K562 (cell line): ENCODE results near the gene TMEM273. TPM values are rescaled to one million over a fixed set of nuclear protein-coding genes. Genes with fewer than 3 reads are reported as not detected.

Source experiments
- COPS2 ChIP-seq: fragments of 450-650 bp; conservative IDR thresholded peaks from 2 replicates; pipeline ENCODE4 v1.6.1; 2016; ENCODE audit warnings: mild to moderate bottlenecking, moderate library complexity
- GTF2A2 ChIP-seq: IDR thresholded peaks from 2 replicates; pipeline ENCODE4 v1.6.1; 2016; ENCODE audit warnings: mild to moderate bottlenecking, missing genetic modification characterization, missing compliant biosample characterization
- NELFE ChIP-seq: IDR thresholded peaks from 2 replicates; pipeline ENCODE4 v1.6.1; 2011; ENCODE audit warnings: mild to moderate bottlenecking; ENCODE audit not compliant: insufficient read depth, insufficient read length
- NFE2 ChIP-seq: IDR thresholded peaks from 2 replicates; pipeline ENCODE4 v1.6.1; 2014; ENCODE audit warnings: antibody characterized with exemption, low read depth
- NR4A1 ChIP-seq, 2 experiments: fragments of 250-450 bp in 1 of 2; fragments of 450-650 bp in 1 of 2; sonication (Bioruptor Pico) in 1 of 2; IDR thresholded peaks; 2 replicates each; pipeline versions ENCODE4 v1.4.0 to v1.6.1; 2016 to 2020; ENCODE audit warnings: mild to moderate bottlenecking in 2 of 2, missing compliant biosample characterization in 1 of 2, missing genetic modification characterization in 1 of 2, moderate library complexity in 1 of 2
- OTX1 ChIP-seq: fragments of 450-650 bp; formaldehyde crosslinking; IDR thresholded peaks from 2 replicates; pipeline ENCODE4 v1.4.0; 2022; ENCODE audit warnings: mild to moderate bottlenecking
- SETDB1 ChIP-seq: IDR thresholded peaks from one replicate; pipeline ENCODE4 v1.6.1; 2012; ENCODE audit warnings: low read length, control low read depth, inconsistent platforms
- SREBF1 ChIP-seq: fragments of 150-350 bp; IDR thresholded peaks from 2 replicates; pipeline ENCODE4 v1.6.1; 2014; ENCODE audit warnings: antibody characterized with exemption, low read depth, low read length, borderline replicate concordance
- TRIM24 ChIP-seq, 2 experiments: fragments of 450-650 bp; IDR thresholded peaks; 2 replicates each; pipeline ENCODE4 v1.6.1; 2016
- ZNF12 ChIP-seq: sonication (generic); formaldehyde crosslinking; IDR thresholded peaks from 2 replicates; pipeline ENCODE4 v1.4.0; 2020; ENCODE audit warnings: mild to moderate bottlenecking, missing genetic modification reagents
- ZNF311 ChIP-seq: fragments of 250-450 bp; sonication (Bioruptor Pico); IDR thresholded peaks from 2 replicates; pipeline ENCODE4 v1.4.0; 2020; ENCODE audit warnings: mild to moderate bottlenecking, moderate library complexity
- polyA plus RNA-seq, 8 experiments: library from polyadenylated mRNA; depleted of rRNA in 4 of 8; stranded (reverse) in 5 of 8; unstranded in 3 of 8; fragments of >200 nt; fragmentation: Nextera tagmentation in 2 of 8; fragmentation: Illumina TruSeq in 1 of 8; extraction: Ambion mirVana in 2 of 8; extraction: Trizol in 1 of 8; gene quantifications; 2 replicates each; pipeline versions ENCODE4 v1.2.1 to v1.2.3, GENCODE V29; 2011 to 2014; ENCODE audit warnings: inconsistent platforms in 1 of 8, missing spikeins in 1 of 8
- total RNA-seq, 7 experiments: library from RNA; depleted of rRNA in 6 of 7; stranded (reverse); fragments of >200 nt in 6 of 7; fragmentation: Illumina TruSeq in 2 of 7; extraction: Trizol in 2 of 7; gene quantifications; 2 replicates each; pipeline versions ENCODE4 v1.2.1 to v1.2.3, GENCODE V29; 2011 to 2021; ENCODE audit warnings: low replicate concordance in 1 of 7
- TF ChIP-seq, protein P1 (sequence below): fragments of 450-650 bp; IDR thresholded peaks from 2 replicates; pipeline ENCODE4 v1.7.0; 2016; ENCODE audit warnings: borderline replicate concordance
- TF ChIP-seq, protein P2 (sequence below): fragments of 250-450 bp; sonication (Bioruptor Pico); IDR thresholded peaks from 2 replicates; pipeline ENCODE4 v1.5.0; 2021; ENCODE audit warnings: mild to moderate bottlenecking, borderline replicate concordance
- TF ChIP-seq, protein P3 (sequence below), 2 experiments: fragments of 150-350 bp in 1 of 2; IDR thresholded peaks; 2 replicates each; pipeline ENCODE4 v1.6.1; 2012 to 2016; ENCODE audit warnings: low read depth in 2 of 2, low read length in 2 of 2, mild to moderate bottlenecking in 1 of 2, moderate library complexity in 1 of 2
- TF ChIP-seq, protein P4 (sequence below), 2 experiments: IDR thresholded peaks; 2 replicates each; pipeline ENCODE4 v1.6.1; 2011; ENCODE audit warnings: borderline replicate concordance in 1 of 2, control low read depth in 1 of 2, low read depth in 1 of 2, low read length in 1 of 2, mild to moderate bottlenecking in 1 of 2, mixed read lengths in 1 of 2, moderate library complexity in 1 of 2; ENCODE audit not compliant: insufficient read depth in 1 of 2, insufficient read length in 1 of 2, poor library complexity in 1 of 2, severe bottlenecking in 1 of 2; ENCODE audit errors: extremely low read depth in 1 of 2
- TF ChIP-seq, protein P5 (sequence below): fragments of 250-450 bp; sonication (Bioruptor Pico); IDR thresholded peaks from 2 replicates; pipeline ENCODE4 v1.5.0; 2021

TMEM273 gene
- total and polyA plus RNA-seq, 9 of the 15 experiments (the other 6 are each of a cell fraction or from before 2014, with no cell fraction given): 39.2 to 131 (median 95.6) TPM

DNA sequence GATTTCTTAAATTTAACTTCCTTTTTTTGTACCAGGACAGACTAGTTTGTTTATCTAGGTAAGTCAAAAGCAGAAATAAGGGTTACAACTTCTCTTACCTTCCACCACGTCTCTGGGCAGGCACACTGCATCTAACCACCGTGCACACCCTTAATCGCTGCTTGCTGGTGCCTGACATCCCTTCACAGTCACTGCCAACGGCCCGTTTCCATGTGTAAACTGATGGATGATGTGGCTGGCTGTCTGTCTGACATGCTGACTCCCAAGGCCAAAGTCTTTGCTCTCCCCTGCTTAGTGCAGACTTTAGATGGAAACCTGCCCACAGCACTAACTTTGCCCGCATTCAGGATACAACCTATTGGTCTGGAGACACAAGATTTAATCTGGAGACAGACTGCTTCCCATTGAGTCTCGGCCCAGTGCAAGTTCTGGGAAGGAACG, 1.1 kb downstream of the TMEM273 start (continued):
- TF ChIP-seq NR4A1 (CRISPR knock-in tag; IDR thresholded peaks at IDR 0.05) (no peak), NR4A1 (tag; IDR thresholded peaks at IDR 0.05) (no peak), SETDB1 (no peak), NELFE (no peak), ZNF12 (CRISPR knock-in tag) (no peak), SREBF1 (no peak), NFE2 (no peak), ZNF311 (CRISPR knock-in tag) (no peak), TRIM24 (IDR thresholded peaks at IDR 0.05) (no peak), COPS2 (no peak), GTF2A2 (tag) (0 out of 2 replicates have a peak, but pooled peaks have one; percentile 12), OTX1 (CRISPR knock-in tag) (0 out of 2 replicates have a peak, but pooled peaks have one; percentile 26)
- TF ChIP-seq, protein P1, sequence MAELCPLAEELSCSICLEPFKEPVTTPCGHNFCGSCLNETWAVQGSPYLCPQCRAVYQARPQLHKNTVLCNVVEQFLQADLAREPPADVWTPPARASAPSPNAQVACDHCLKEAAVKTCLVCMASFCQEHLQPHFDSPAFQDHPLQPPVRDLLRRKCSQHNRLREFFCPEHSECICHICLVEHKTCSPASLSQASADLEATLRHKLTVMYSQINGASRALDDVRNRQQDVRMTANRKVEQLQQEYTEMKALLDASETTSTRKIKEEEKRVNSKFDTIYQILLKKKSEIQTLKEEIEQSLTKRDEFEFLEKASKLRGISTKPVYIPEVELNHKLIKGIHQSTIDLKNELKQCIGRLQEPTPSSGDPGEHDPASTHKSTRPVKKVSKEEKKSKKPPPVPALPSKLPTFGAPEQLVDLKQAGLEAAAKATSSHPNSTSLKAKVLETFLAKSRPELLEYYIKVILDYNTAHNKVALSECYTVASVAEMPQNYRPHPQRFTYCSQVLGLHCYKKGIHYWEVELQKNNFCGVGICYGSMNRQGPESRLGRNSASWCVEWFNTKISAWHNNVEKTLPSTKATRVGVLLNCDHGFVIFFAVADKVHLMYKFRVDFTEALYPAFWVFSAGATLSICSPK: no peak
- TF ChIP-seq, protein P2, sequence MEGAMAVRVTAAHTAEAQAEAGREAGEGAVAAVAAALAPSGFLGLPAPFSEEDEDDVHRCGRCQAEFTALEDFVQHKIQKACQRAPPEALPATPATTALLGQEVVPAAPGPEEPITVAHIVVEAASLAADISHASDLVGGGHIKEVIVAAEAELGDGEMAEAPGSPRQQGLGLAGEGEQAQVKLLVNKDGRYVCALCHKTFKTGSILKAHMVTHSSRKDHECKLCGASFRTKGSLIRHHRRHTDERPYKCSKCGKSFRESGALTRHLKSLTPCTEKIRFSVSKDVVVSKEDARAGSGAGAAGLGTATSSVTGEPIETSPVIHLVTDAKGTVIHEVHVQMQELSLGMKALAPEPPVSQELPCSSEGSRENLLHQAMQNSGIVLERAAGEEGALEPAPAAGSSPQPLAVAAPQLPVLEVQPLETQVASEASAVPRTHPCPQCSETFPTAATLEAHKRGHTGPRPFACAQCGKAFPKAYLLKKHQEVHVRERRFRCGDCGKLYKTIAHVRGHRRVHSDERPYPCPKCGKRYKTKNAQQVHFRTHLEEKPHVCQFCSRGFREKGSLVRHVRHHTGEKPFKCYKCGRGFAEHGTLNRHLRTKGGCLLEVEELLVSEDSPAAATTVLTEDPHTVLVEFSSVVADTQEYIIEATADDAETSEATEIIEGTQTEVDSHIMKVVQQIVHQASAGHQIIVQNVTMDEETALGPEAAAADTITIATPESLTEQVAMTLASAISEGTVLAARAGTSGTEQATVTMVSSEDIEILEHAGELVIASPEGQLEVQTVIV: no peak
- TF ChIP-seq, protein P3, sequence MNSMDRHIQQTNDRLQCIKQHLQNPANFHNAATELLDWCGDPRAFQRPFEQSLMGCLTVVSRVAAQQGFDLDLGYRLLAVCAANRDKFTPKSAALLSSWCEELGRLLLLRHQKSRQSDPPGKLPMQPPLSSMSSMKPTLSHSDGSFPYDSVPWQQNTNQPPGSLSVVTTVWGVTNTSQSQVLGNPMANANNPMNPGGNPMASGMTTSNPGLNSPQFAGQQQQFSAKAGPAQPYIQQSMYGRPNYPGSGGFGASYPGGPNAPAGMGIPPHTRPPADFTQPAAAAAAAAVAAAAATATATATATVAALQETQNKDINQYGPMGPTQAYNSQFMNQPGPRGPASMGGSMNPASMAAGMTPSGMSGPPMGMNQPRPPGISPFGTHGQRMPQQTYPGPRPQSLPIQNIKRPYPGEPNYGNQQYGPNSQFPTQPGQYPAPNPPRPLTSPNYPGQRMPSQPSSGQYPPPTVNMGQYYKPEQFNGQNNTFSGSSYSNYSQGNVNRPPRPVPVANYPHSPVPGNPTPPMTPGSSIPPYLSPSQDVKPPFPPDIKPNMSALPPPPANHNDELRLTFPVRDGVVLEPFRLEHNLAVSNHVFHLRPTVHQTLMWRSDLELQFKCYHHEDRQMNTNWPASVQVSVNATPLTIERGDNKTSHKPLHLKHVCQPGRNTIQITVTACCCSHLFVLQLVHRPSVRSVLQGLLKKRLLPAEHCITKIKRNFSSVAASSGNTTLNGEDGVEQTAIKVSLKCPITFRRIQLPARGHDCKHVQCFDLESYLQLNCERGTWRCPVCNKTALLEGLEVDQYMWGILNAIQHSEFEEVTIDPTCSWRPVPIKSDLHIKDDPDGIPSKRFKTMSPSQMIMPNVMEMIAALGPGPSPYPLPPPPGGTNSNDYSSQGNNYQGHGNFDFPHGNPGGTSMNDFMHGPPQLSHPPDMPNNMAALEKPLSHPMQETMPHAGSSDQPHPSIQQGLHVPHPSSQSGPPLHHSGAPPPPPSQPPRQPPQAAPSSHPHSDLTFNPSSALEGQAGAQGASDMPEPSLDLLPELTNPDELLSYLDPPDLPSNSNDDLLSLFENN (IDR thresholded peaks at IDR 0.05; ENCODE audit: low read depth in 2 of 2, low read length in 2 of 2): no peak
- TF ChIP-seq, protein P4, sequence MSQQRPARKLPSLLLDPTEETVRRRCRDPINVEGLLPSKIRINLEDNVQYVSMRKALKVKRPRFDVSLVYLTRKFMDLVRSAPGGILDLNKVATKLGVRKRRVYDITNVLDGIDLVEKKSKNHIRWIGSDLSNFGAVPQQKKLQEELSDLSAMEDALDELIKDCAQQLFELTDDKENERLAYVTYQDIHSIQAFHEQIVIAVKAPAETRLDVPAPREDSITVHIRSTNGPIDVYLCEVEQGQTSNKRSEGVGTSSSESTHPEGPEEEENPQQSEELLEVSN (IDR thresholded peaks at IDR 0.05; ENCODE audit: borderline replicate concordance in 1 of 2, extremely low read depth in 1 of 2, insufficient read depth in 1 of 2, insufficient read length in 1 of 2, low read depth in 1 of 2, low read length in 1 of 2, poor library complexity in 1 of 2, severe bottlenecking in 1 of 2): no peak
- TF ChIP-seq, protein P5, sequence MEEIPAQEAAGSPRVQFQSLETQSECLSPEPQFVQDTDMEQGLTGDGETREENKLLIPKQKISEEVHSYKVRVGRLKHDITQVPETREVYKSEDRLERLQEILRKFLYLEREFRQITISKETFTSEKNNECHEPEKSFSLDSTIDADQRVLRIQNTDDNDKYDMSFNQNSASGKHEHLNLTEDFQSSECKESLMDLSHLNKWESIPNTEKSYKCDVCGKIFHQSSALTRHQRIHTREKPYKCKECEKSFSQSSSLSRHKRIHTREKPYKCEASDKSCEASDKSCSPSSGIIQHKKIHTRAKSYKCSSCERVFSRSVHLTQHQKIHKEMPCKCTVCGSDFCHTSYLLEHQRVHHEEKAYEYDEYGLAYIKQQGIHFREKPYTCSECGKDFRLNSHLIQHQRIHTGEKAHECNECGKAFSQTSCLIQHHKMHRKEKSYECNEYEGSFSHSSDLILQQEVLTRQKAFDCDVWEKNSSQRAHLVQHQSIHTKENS: no peak
